GM12874 (cell line): Measurements from ENCODE around the gene ING3.

Experiments used
- CTCF ChIP-seq: IDR thresholded peaks from 2 replicates; pipeline ENCODE4 v1.5.1; 2011; ENCODE audit warnings: low read depth, mild to moderate bottlenecking, control low read depth, low read length, moderate library complexity; ENCODE audit not compliant: insufficient read depth

Gene ING3

GRCh38 chr7:120989257-120990220 lies 39.0 kb downstream of the ING3 start:
- TF ChIP-seq CTCF, result no peak

DNA sequence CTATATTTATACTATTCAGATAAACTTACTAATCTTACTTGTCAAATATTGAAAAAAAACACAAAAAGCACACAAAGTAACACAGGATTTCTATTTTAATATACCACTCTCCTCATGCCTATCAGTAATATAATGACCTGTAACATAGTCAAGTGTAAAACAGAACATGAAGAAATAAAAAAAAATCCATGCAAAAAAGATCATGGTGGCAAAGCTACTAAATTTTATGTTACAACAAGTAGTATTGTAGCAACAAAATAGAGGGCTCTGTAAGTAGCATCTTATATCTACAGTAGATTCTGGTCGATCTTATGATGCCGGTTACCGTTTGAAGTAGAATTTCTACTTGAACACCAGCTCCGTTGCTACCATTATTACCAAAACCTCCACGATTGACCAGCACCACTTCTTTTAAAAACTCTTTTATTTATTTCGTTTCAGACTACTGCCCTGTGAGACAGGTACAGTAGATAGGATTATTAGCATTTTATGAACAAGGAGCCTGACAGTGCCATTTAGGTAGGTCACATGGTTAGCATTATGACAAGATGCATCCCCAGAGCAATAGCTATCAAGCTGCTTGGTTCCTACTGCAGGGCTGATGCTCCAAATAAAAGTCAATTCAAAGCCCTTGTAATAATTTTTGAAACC lies 40.0 kb downstream of the ING3 start:
- TF ChIP-seq CTCF, result no peak

DNA sequence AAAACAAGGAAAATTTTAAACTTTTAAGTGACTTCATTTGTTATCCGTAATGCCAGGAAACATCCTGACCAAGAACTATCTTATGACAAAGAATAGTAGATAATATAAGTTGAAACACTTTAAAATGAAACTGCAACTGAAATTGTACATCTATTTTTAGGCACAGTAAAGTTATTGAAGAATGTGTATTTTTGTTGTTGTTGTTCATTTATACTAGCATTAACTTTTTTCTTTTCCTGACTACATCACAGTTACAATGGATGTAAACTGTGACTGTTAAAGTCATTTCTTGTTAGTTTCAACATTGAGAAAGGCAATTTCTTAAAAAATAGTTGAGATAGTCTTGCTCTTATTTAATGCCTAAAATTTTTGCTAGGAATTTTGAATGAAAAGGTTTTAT lies 40.6 kb downstream of the ING3 start:
- no peak for TF ChIP-seq CTCF

DNA sequence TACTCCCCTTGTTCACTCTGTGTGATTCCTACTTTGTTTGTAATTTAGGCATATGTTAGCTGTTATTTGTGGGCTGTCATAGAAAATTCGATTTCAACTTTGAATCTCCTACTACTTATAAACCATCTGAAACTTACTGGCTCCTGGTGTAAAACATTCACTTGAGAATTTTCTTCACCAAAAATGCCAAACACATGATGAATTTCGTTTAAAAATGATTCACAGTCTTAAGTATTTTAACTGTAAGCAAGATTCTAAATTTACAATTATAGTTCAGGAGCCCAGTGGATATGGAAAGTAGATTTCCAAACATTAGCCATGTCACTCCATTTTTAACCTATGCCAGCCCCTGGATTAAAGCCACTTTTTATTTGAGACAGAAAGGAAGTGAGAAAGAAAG lies 41.0 kb downstream of the ING3 start:
- no peak for TF ChIP-seq CTCF

GRCh38 chr7:120992272-120992964 lies 41.8 kb downstream of the ING3 start:
- TF ChIP-seq CTCF, result no peak

GRCh38 chr7:120992965-120993494 lies 42.5 kb downstream of the ING3 start:
- TF ChIP-seq CTCF, result no peak
